Muscle layer of duodenum (tissue), 2 donors: ENCODE data around the gene GPD1.

Experiments used
- H3K27ac ChIP-seq: one replicate; pipeline ENCODE4 v1.7.0; 2013; ENCODE audit warnings: mild to moderate bottlenecking, low read length
- H3K27me3 ChIP-seq: one replicate; pipeline ENCODE4 v1.7.0; 2013; ENCODE audit warnings: low read depth, mild to moderate bottlenecking, control low read depth, low read length
- H3K36me3 ChIP-seq, 2 donors: one replicate each; pipeline ENCODE4 v1.7.0; 2013; ENCODE audit warnings: low read length in 2 of 2, control low read depth in 1 of 2, mild to moderate bottlenecking in 1 of 2; ENCODE audit not compliant: insufficient read depth in 2 of 2, control insufficient read depth in 1 of 2
- H3K4me1 ChIP-seq, 2 donors: one replicate each; pipeline ENCODE4 v1.7.0; 2013; ENCODE audit warnings: low read length in 2 of 2, mild to moderate bottlenecking in 2 of 2, control low read depth in 1 of 2, moderate library complexity in 1 of 2; ENCODE audit not compliant: insufficient read depth in 2 of 2, control insufficient read depth in 1 of 2
- H3K4me3 ChIP-seq, 2 donors: one replicate each; pipeline ENCODE4 v1.7.0; 2013; ENCODE audit warnings: low read length in 2 of 2, low read depth in 1 of 2, mild to moderate bottlenecking in 1 of 2
- H3K9me3 ChIP-seq, 2 donors: one replicate each; pipeline ENCODE4 v1.7.0; 2013; ENCODE audit warnings: low read length in 2 of 2, control low read depth in 1 of 2, mild to moderate bottlenecking in 1 of 2; ENCODE audit not compliant: control insufficient read depth in 1 of 2
- donor health status: healthy.

Gene GPD1

DNA sequence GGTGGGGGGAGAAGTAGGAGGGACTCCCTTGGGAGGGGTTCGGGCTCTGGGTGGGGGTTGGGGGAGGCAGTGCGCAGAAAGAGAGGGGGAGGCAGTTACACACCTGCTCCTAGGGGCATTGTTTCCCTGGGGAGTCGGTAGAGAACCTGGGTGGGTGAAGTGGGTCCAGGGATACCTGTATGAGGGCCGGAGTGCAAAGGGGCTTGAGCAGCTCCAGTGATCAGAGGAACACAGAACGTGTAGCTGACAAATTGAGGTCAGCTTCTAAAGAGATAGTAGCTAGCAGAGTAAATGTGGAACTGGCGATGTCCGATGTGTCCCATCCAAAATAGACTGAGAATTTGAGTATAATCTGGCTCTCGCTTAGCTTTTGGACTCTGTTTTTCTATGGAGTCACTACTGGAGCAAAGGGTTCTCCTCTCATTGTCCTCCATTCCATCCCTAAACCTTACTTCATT is 18.2 kb upstream of the GPD1 start:
- H3K4me1 ChIP-seq = peaks cover 5 to 7% of the 10 kb centered on the region in 2 donors
- H3K27me3 ChIP-seq = no peaks in the 10 kb centered on the region
- peak overlapping the region; percentile 21 for H3K27ac ChIP-seq

DNA sequence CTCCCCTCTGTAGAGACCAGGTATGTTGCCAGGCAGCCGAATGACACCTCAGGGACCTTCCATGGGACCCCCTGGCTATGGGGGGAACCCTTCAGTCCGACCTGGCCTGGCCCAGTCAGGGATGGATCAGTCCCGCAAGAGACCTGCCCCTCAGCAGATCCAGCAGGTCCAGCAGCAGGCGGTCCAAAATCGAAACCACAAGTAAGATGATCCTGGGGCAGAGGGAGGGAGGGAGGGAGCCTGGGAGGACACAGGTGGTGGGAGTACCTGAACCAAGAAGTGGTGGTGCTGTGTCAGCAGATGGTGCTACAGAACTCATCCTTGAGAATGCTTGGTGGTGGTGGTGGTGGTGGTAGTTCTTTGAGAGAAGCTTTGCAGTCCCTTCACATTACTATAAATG is 17.7 kb upstream of the GPD1 start:
- H3K27me3 ChIP-seq = no peaks in the 10 kb centered on the region
- H3K4me3 ChIP-seq = peak overlapping the region; percentile 51 to 71
- H3K36me3 ChIP-seq = peaks cover 28 to 46% of the 10 kb centered on the region in 2 donors
- peaks cover 5 to 7% of the 10 kb centered on the region in 2 donors for H3K4me1 ChIP-seq
- H3K27ac ChIP-seq = peak overlapping the region; percentile 21
- H3K9me3 ChIP-seq = no peaks in the 10 kb centered on the region

More for the DNA sequence above, 18.2 kb upstream of the GPD1 start:
- peak overlapping the region; percentile 51 to 71 for H3K4me3 ChIP-seq
- H3K9me3 ChIP-seq = no peaks in the 10 kb centered on the region
- H3K36me3 ChIP-seq = peaks cover 28 to 41% of the 10 kb centered on the region in 2 donors

DNA sequence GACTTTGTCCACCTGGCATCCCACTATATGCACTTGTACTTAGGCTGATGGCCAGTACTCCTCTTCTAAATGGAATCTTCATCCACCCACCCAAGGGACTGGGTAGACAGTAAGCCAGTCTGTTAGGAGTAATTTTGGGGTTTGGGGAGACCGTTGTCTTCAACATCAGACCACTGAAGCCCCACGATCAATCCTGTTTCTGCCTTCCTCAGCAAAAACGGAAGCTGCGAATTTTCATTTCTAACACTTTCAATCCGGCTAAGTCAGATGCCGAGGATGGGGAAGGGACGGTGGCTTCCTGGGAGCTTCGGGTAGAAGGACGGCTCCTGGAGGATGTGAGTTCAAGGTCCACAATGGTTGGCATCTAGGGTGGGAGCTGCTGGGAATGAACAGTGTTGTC is 16.7 kb upstream of the GPD1 start:
- Histone ChIP-seq H3K4me3 (no peak overlapping the region), H3K27me3 (no peaks in the 10 kb centered on the region), H3K9me3 (no peaks in the 10 kb centered on the region), H3K36me3 (peaks cover 33 to 54% of the 10 kb centered on the region in 2 donors), H3K27ac (no peak overlapping the region), H3K4me1 (peaks cover 5 to 7% of the 10 kb centered on the region in 2 donors)

DNA sequence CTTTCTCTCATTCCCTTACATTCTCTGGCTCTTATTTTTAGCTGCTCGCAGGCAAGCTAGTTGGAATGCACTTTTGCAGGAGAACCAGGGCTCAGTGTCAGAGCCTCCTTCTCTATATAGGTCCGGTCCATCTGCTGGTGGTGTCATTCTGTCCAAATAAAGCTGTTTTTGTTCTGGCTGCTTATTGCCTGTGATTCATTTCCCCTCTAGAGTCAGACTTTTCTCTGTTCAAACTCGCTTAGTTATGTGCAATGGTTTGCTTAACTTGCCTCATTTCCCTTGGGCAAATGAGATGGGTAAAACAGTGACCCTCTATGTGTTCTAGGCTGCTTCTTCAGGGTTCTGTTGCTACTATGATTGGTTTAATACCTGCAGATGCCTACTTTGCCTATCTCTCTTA is 15.8 kb upstream of the GPD1 start:
- H3K4me1 ChIP-seq = peaks cover 5 to 7% of the 10 kb centered on the region in 2 donors
- H3K27ac ChIP-seq = no peak overlapping the region
- H3K4me3 ChIP-seq = no peak overlapping the region
- no peaks in the 10 kb centered on the region for H3K9me3 ChIP-seq
- H3K36me3 ChIP-seq = peaks cover 33 to 62% of the 10 kb centered on the region in 2 donors
- H3K27me3 ChIP-seq = no peaks in the 10 kb centered on the region

DNA sequence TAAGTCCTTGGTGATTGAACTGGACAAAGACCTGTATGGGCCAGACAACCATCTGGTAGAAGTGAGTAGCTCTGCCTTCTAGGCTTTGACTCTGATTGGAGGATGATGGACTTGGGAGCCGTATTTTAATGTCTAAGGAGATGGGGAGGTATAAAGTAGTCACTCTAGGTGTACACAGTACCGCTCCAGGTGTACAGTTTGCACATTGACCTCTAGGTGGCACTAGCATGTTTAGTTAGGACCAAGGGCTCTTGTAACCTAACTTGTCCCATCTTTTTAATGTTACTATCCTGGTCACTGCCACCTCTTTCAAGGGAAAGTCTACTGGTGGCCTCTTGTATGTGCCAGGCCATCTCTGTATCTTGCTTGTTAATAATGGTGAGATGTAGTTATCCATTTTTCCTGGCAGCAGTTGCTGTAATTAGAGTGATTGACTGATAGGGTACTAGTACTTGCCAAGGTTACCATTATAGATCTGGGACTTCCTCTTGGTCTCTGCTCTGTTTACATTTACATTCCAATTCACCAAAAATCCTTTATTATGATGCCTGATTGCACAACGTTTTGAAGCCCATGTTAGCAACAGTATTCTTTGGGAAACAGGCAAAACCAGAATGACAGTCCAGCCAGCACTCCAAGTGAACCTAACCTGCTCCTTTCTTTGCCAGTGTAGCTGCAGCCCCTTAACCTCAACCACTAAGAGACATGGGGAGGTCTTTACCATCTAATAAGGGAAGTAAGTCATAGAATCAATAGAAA is 15.1 kb upstream of the GPD1 start:
- Histone ChIP-seq H3K27ac (no peak overlapping the region), H3K27me3 (no peaks in the 10 kb centered on the region), H3K4me1 (peaks cover 5 to 7% of the 10 kb centered on the region in 2 donors), H3K36me3 (peaks cover 33 to 69% of the 10 kb centered on the region in 2 donors), H3K4me3 (no peak overlapping the region), H3K9me3 (no peaks in the 10 kb centered on the region)

DNA sequence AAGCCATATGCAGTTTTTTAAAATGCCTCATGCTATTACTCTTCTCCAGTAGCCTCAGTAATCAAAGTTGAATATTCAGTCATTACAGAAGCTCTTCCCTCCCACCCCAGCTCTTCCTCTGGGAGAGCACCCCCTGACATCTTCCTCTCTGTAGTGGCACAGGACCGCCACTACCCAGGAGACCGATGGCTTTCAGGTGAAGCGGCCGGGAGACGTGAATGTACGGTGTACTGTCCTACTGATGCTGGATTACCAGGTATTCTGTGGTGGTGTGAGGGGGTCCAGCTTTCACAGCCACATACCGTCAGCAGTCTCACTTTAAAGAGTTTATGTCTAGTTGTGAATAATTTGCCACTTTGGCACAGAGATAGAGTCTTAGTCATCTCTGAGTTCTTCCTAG is 14.1 kb upstream of the GPD1 start:
- Histone ChIP-seq H3K9me3 (no peaks in the 10 kb centered on the region), H3K36me3 (peaks cover 40 to 77% of the 10 kb centered on the region in 2 donors), H3K27me3 (no peaks in the 10 kb centered on the region), H3K27ac (no peak overlapping the region), H3K4me3 (no peak overlapping the region), H3K4me1 (peaks cover 5 to 7% of the 10 kb centered on the region in 2 donors)

DNA sequence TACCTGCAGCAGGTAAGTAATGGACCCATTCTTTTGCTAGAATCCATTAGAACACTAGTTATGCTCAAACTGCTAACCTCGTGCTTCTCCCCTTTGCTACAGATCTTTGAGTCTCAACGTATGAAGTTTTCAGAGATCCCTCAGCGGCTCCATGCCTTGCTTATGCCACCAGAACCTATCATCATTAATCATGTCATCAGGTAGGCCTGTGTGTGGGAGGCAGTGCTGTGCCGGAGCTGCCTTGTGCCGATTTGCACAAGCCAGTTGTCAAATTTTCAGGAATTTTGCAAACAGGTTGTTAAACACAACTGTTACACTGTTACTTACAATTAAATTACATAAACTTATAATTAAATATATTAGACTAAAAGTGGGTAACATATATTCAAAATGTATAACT is 13.4 kb upstream of the GPD1 start:
- H3K4me3 ChIP-seq = no peak overlapping the region
- no peaks in the 10 kb centered on the region for H3K27me3 ChIP-seq
- no peak overlapping the region for H3K27ac ChIP-seq
- H3K36me3 ChIP-seq = peaks cover 46 to 84% of the 10 kb centered on the region in 2 donors
- no peaks in the 10 kb centered on the region for H3K9me3 ChIP-seq
- peaks cover 5 to 7% of the 10 kb centered on the region in 2 donors for H3K4me1 ChIP-seq

DNA sequence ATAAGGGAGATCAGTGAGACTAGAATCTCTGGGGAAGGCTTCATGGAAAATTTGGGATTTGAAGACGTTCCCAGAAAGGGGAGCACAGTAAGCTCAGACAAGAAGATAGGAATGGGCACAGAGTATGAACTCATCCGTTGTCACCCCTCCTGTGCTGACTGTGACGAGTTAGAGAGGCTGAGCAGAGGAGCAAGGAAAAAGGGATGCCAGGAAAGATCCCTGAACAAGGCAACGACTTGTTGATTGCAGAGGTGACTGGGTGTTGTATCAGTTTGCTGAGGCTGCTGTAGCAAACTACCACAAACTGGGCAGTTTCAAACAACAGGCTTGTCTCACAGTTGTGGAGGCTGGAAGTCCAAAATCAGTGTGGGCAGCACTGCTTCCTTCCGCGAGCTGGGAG is 5.9 kb upstream of the GPD1 start:
- H3K9me3 ChIP-seq = no peaks in the 10 kb centered on the region
- H3K4me1 ChIP-seq = no peaks in the 10 kb centered on the region
- peaks cover 60 to 69% of the 10 kb centered on the region in 2 donors for H3K36me3 ChIP-seq
- H3K27me3 ChIP-seq = no peaks in the 10 kb centered on the region
- no peak overlapping the region for H3K4me3 ChIP-seq
- no peak overlapping the region for H3K27ac ChIP-seq

DNA sequence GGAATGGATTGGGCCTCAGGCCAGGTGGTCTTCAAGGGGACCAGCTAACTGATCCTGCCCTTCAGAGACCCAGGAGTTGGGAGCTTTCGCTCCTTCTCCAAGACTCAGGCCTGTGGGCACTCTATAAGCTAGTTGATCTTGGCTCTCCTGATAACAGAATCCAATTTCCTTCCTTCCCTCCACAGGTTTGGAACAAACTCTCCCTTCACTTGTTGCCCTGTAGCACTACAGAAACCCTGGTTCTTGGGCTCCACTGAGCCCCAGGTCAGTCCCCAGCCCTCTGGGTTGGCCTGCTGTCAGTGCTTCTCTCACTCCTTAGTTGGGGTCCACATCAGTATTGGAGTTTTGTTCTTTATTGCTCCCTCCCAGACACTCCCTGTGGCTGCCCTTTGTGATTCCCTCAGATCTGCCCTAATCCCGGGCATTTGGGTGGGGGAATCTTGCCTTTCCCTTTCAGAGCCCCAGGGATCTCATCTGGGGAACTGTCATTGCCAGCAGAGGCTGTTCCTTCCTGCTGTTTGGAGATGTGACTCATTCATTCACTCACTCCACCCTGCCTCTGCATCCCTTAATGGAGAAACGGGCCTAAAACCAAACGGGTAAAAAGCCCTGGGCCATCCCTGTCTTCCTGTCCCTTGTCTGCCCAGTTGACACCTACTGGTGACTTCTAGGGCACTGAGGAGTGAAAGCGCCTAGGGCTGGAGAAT is 4.4 kb upstream of the GPD1 start:
- Histone ChIP-seq H3K36me3 (peaks cover 55 to 56% of the 10 kb centered on the region in 2 donors), H3K27me3 (no peaks in the 10 kb centered on the region), H3K4me3 (no peak overlapping the region), H3K4me1 (peaks cover 0 to 9% of the 10 kb centered on the region in 2 donors), H3K9me3 (no peaks in the 10 kb centered on the region), H3K27ac (no peak overlapping the region)

DNA sequence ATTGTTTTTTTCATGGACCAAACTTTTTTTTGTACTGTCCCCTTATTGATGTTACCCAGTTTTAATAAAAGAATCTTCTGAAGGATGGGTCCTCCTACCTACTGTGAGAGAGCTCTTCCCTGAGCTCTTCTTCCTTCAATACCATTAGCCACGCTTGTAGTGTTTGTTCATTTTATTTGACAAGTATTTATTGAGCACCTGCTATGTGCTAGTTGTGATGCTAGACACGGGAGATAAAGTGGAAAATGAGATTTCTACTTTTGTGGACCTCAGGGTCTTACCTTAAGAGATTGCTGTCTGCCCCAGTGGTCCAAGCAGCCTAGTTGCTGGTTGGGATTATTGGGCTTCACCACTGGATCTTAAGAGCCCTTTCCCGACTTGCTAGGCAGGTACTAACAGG is 3.2 kb upstream of the GPD1 start:
- H3K9me3 ChIP-seq = no peaks in the 10 kb centered on the region
- peaks cover 4 to 10% of the 10 kb centered on the region in 2 donors for H3K4me1 ChIP-seq
- no peak overlapping the region for H3K27ac ChIP-seq
- H3K27me3 ChIP-seq = no peaks in the 10 kb centered on the region
- H3K4me3 ChIP-seq = no peak overlapping the region
- H3K36me3 ChIP-seq = peaks cover 44 to 45% of the 10 kb centered on the region in 2 donors

DNA sequence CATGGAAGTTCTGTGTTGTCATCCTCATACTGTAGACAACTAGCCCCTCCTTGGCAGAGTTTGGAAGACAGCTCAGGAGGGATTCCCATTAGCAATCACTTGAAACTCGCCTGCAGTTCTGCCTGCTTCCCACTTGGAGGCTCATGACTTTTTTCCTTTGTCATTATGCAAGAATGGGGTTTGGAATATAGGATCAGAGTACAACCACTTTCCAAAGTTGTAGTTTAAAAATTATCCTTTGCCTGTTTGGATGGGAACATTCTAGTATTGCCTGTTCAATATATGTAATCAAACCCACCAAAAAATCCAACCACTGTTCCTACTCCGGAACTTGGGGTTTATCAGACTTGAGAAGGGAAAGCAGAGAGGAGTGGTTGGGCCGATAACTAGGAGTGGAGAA is 2.1 kb upstream of the GPD1 start:
- Histone ChIP-seq H3K27me3 (no peaks in the 10 kb centered on the region), H3K4me1 (peaks cover 5 to 10% of the 10 kb centered on the region in 2 donors), H3K27ac (no peak overlapping the region), H3K4me3 (no peak overlapping the region), H3K36me3 (peaks cover 33 to 34% of the 10 kb centered on the region in 2 donors), H3K9me3 (no peaks in the 10 kb centered on the region)
